HG03139 (cell line): Measurements from ENCODE around the gene CRB1.

Source experiments
- ATAC-seq: cut with Tn5 transposase; IDR thresholded peaks from one replicate; pipeline ENCODE4 v1.9.1; 2021; ENCODE audit not compliant: unreplicated experiment

CRB1 gene

GRCh38 chr1:197268012-197268411 lies at the start of gene CRB1:
Gene CRB1 (plus strand): TSS chr1:197268252. CDS start chr1:197268413, 161 bp downstream.
- no peak for ATAC-seq

GRCh38 chr1:197218857-197219256 lies 49.2 kb upstream of the CRB1 start:
- ATAC-seq: no peak

- ATAC-seq: no peak
These were observed 45.9 kb upstream of the CRB1 start for GRCh38 chr1:197222025-197222685.

- no peak for ATAC-seq
These were observed 45.3 kb upstream of the CRB1 start for GRCh38 chr1:197222780-197223179.

GRCh38 chr1:197224160-197224559 lies 43.9 kb upstream of the CRB1 start:
- ATAC-seq: no peak

GRCh38 chr1:197225611-197226010 lies 42.4 kb upstream of the CRB1 start:
- no peak for ATAC-seq

GRCh38 chr1:197234581-197234980 lies 33.5 kb upstream of the CRB1 start:
- no peak for ATAC-seq

GRCh38 chr1:197235355-197235754 lies 32.7 kb upstream of the CRB1 start:
- ATAC-seq: no peak

GRCh38 chr1:197247465-197247864 lies 20.6 kb upstream of the CRB1 start:
- ATAC-seq: no peak

- ATAC-seq: no peak
These were observed 18.7 kb upstream of the CRB1 start for GRCh38 chr1:197249324-197249723.

- ATAC-seq: no peak
These were observed 17.4 kb upstream of the CRB1 start for GRCh38 chr1:197250616-197251015.

GRCh38 chr1:197252973-197253372 lies 15.1 kb upstream of the CRB1 start:
- no peak for ATAC-seq

GRCh38 chr1:197254866-197255265 lies 13.2 kb upstream of the CRB1 start:
- ATAC-seq: no peak

GRCh38 chr1:197264936-197265567 lies 3.0 kb upstream of the CRB1 start:
- no peak for ATAC-seq

- ATAC-seq: no peak
These were observed 1.0 kb downstream of the CRB1 start for GRCh38 chr1:197269053-197269452.

GRCh38 chr1:197272791-197273190 lies 4.7 kb downstream of the CRB1 start:
- ATAC-seq: no peak

GRCh38 chr1:197277166-197277565 lies 9.1 kb downstream of the CRB1 start:
- ATAC-seq: no peak

- no peak for ATAC-seq
These were observed 16.3 kb downstream of the CRB1 start for GRCh38 chr1:197284325-197284724.

- ATAC-seq: no peak
These were observed 16.9 kb downstream of the CRB1 start for GRCh38 chr1:197284966-197285365.

GRCh38 chr1:197285526-197286205 lies 17.6 kb downstream of the CRB1 start:
- no peak for ATAC-seq

GRCh38 chr1:197286634-197287033 lies 18.6 kb downstream of the CRB1 start:
- no peak for ATAC-seq

GRCh38 chr1:197287863-197288262 lies 19.8 kb downstream of the CRB1 start:
- ATAC-seq: no peak
